Measurements from ENCODE around the gene DEGS2. TPM values are rescaled to one million over a fixed set of nuclear protein-coding genes. Genes with fewer than 3 reads are reported as not detected.
A peak's percentile ranks its signal among the peaks of the same experiment; 100 is the strongest.
"Not testable (repeated sequence)": the region's sequence is repeated elsewhere in the genome, so short reads cannot be mapped to it uniquely, and the experiment has no call there.

The DEGS2 gene
- polyA plus RNA-seq, 2 of the 4 experiments (the other 2 are of a cell fraction), result 0.93 to 2.3 TPM

DNA sequence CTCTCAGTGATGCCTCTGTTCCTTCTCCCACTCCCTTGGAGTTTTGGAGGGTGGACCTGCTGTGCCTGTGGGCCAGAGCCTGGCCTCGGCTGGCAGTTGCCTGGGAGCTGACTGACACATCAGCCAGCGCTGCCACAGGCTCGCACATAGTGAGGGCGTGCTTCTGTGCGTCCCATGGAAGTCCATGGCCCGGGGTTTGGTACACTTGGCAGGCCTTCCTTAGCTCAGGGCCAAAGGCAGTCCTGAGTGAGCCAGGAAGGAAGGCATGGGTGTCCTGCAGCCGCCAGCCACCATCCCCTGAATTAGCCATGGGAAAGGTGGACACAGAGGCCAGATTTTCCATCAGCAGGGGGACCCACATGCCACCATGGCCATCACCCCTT lies 1.1 kb upstream of the DEGS2 start (continued):
- TF ChIP-seq, protein P1, sequence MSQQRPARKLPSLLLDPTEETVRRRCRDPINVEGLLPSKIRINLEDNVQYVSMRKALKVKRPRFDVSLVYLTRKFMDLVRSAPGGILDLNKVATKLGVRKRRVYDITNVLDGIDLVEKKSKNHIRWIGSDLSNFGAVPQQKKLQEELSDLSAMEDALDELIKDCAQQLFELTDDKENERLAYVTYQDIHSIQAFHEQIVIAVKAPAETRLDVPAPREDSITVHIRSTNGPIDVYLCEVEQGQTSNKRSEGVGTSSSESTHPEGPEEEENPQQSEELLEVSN (IDR thresholded peaks at IDR 0.05; ENCODE audit: borderline replicate concordance, low read depth), result no peak
- TF ChIP-seq NPAS2 (CRISPR knock-in tag; IDR thresholded peaks at IDR 0.05; ENCODE audit: borderline replicate concordance) (no peak), JUNB (IDR thresholded peaks at IDR 0.05) (no peak), JUN (IDR thresholded peaks at IDR 0.05) (no peak), TFCP2L1 (CRISPR knock-in tag; IDR thresholded peaks at IDR 0.05) (no peak)

DNA sequence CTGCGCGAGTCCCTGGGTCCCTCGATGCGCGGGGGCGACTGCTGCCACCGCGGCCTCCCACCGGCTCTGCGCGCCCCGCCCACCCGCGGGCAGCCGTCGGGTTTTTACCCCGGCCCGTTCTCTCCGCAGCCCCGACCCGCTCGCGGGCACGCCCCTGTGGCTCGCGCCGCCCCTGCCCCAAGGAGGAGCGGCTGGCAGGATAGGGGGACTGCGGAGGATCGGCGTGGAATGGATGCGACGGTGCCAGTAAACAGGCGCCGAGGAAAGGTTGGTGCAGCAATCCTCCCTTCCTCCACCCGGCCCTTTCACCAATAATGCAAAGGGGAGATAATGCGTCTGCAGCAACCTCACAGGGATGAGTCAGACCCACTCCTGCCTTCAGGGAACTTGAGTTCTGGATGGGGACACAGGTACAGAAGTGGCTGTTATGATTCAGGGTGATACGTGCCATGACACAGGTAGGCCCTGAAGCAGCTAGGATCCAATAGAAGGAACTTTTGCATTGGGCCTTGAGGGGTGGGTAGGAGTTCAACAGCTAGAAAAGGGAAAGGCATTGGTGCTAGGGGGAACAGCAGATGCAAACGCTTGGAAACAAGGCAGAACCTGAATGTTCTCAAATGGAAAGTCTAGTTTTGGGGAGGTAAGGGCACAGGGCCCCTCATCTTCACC lies 554 bp upstream of the DEGS2 start:
- POLR2A ChIA-PET, result interaction anchor here (0.6 kb wide), 1 partner anchor 260 kb away, joined by 4 read pairs; no protein-coding TSS in a partner anchor
- H3K9me3 ChIP-seq, result peaks cover 4% of the 10 kb centered on the region
- TF ChIP-seq HOXB5 (CRISPR knock-in tag; IDR thresholded peaks at IDR 0.05) (no peak), MAFK (IDR thresholded peaks at IDR 0.05; ENCODE audit: partially characterized antibody) (no peak), EP300 (IDR thresholded peaks at IDR 0.05) (no peak), TP53 (CRISPR knock-in tag; IDR thresholded peaks at IDR 0.05) (no peak)
- TF ChIP-seq, protein P2, sequence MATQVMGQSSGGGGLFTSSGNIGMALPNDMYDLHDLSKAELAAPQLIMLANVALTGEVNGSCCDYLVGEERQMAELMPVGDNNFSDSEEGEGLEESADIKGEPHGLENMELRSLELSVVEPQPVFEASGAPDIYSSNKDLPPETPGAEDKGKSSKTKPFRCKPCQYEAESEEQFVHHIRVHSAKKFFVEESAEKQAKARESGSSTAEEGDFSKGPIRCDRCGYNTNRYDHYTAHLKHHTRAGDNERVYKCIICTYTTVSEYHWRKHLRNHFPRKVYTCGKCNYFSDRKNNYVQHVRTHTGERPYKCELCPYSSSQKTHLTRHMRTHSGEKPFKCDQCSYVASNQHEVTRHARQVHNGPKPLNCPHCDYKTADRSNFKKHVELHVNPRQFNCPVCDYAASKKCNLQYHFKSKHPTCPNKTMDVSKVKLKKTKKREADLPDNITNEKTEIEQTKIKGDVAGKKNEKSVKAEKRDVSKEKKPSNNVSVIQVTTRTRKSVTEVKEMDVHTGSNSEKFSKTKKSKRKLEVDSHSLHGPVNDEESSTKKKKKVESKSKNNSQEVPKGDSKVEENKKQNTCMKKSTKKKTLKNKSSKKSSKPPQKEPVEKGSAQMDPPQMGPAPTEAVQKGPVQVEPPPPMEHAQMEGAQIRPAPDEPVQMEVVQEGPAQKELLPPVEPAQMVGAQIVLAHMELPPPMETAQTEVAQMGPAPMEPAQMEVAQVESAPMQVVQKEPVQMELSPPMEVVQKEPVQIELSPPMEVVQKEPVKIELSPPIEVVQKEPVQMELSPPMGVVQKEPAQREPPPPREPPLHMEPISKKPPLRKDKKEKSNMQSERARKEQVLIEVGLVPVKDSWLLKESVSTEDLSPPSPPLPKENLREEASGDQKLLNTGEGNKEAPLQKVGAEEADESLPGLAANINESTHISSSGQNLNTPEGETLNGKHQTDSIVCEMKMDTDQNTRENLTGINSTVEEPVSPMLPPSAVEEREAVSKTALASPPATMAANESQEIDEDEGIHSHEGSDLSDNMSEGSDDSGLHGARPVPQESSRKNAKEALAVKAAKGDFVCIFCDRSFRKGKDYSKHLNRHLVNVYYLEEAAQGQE (IDR thresholded peaks at IDR 0.05), result no peak
- peak overlapping the region; percentile 20 to 55; a peak in 4 of 6 replicates for H3K27ac ChIP-seq
- FAIRE-seq (no peak), DNase-seq (ENCODE audit: low read depth in 1 of 2, low spot score in 1 of 2) (no peak), ATAC-seq (peak; percentile 32; a peak in 5 of 6 replicates)
- peak overlapping the region; percentile 53 for H3K4me3 ChIP-seq
- CTCF ChIA-PET, result interaction anchor here (2.1 to 2.7 kb wide), 3 partner anchors 14 to 177 kb away, joined by 5 to 13 read pairs (median 9); no protein-coding TSS in a partner anchor
- H3K4me2 ChIP-seq, result peak overlapping the region; percentile 90
- 48% methylated on average over 20 of the region's 39 CpGs for WGBS (ENCODE audit: missing lambda C conversion rate)
- peaks cover 20% of the 10 kb centered on the region for H3K4me1 ChIP-seq

DNA sequence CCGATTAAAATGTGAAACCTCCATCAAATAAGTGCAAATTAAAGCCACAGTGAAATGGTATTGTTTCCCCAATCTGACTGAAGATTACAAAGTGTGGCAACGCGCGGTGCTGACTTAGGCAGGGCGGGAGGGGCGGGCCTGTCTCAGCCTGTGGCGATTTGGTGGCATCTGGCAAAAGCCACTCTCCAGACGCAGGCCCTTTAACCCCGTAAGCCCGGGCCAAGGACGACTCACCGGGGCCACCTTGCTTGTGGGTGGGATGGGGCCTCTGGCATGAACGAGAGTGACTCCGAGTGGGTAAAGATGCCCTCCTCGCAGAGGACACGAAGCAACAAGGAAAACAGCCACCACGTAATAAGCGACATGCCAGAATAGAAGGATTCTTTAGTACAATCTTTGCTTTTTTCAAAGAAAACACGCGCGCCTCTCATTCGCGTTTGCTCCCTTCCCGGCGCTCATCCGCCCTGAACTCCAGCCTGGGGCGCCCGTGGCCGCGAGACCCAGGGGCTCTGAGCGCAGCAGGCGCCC lies 815 bp downstream of the DEGS2 start:
- Histone ChIP-seq H3K9me3 (peaks cover 12% of the 10 kb centered on the region), H3K27ac (peak overlapping the region in 1 of 2 experiments; percentile 55; a peak in 1 of 6 replicates), H3K4me1 (peaks cover 20% of the 10 kb centered on the region), H3K4me2 (peak overlapping the region; percentile 90), H3K4me3 (peak overlapping the region; percentile 53; the same call in 2 of the 3 replicates)
- ATAC-seq, result no peak
- POLR2A ChIA-PET, result interaction anchor here (0.7 kb wide), 1 partner anchor 262 kb away, joined by 5 read pairs; no protein-coding TSS in a partner anchor
- TF ChIP-seq EP300 (IDR thresholded peaks at IDR 0.05) (no peak), CHD2 (IDR thresholded peaks at IDR 0.05; ENCODE audit: low read length, partially characterized antibody) (no peak), NFE2L2 (conservative IDR thresholded peaks at IDR 0.05; ENCODE audit: low read length) (no peak), SREBF2 (IDR thresholded peaks at IDR 0.05) (no peak), JUN (IDR thresholded peaks at IDR 0.05) (no peak), BHLHE40 (IDR thresholded peaks at IDR 0.05; ENCODE audit: low read depth, low read length) (no peak), TP53 (CRISPR knock-in tag; IDR thresholded peaks at IDR 0.05) (no peak)
- TF ChIP-seq, protein P3, sequence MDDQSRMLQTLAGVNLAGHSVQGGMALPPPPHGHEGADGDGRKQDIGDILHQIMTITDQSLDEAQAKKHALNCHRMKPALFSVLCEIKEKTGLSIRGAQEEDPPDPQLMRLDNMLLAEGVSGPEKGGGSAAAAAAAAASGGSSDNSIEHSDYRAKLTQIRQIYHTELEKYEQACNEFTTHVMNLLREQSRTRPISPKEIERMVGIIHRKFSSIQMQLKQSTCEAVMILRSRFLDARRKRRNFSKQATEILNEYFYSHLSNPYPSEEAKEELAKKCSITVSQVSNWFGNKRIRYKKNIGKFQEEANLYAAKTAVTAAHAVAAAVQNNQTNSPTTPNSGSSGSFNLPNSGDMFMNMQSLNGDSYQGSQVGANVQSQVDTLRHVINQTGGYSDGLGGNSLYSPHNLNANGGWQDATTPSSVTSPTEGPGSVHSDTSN (IDR thresholded peaks at IDR 0.05), result no peak
- WGBS (ENCODE audit: missing lambda C conversion rate), result 62% methylated on average over 31 of the region's 32 CpGs
- DNase-seq (ENCODE audit: low read depth in 1 of 2, low spot score in 1 of 2), result no peak
- no peak for FAIRE-seq
- CTCF ChIA-PET, result interaction anchor here (0.6 to 2.7 kb wide), 2 partner anchors 34 to 176 kb away, joined by 3 to 9 read pairs; no protein-coding TSS in a partner anchor

DNA sequence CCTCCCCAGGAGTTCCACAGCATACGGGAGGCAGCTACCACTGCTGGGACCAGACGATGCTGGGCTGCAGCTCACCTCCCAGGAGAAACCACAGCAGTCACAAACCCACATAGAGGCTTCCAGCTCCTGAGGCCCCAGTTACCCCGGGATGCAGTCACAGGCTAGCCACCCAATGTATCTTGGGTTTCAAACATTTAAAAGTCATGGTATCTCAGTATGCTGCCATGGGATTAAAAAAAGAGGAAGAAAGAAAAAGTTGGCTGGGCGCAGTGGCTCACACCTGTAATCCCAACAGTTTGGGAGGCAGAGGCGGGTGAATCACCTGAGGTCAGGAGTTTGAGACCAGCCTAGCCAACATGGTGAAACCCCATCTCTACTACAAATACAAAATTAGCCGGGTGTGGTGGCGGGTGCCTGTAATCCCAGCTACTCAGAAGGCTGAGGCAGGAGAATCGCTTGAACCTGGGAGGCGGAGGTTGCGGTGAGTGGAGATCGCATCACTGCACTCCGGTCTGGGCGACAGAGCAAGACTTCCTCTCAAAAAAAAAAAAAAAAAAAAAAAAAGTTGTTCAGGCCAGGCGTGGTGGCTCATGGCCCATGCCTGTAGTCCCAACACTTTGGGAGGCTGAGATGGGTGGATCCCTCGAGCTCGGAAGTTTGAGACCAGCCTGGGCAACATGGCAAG lies 1.8 kb downstream of the DEGS2 start:
- H3K4me3 ChIP-seq; H3K27ac ChIP-seq; FAIRE-seq; ATAC-seq; H3K4me2 ChIP-seq; DNase-seq (ENCODE audit: low read depth in 1 of 2, low spot score in 1 of 2): not testable (repeated sequence)
- ChIA-PET CTCF (interaction anchor here (1.1 to 4.0 kb wide), 7 partner anchors 8 to 175 kb away, joined by 3 to 23 read pairs (median 13); no protein-coding TSS in a partner anchor), POLR2A (interaction anchor here (0.7 kb wide), 1 partner anchor 261 kb away, joined by 5 read pairs; no protein-coding TSS in a partner anchor)
- 90% methylated on average over 15 of the region's 16 CpGs for WGBS (ENCODE audit: missing lambda C conversion rate)
- Histone ChIP-seq H3K4me1 (peaks cover 20% of the 10 kb centered on the region), H3K9me3 (peaks cover 12% of the 10 kb centered on the region)

Measured in A549 (cell line).